Pancreas (tissue), 10 donors: Measurements from ENCODE around the gene PAX2. TPM values are rescaled to one million over a fixed set of nuclear protein-coding genes. Genes with fewer than 3 reads are reported as not detected.
A peak's percentile ranks its signal among the peaks of the same experiment; 100 is the strongest.

Experiments
- ATAC-seq, 4 donors: fragments of 200-7000 bp; cut with Tn5 transposase; one replicate each; pipeline versions ENCODE4 v1.8.0 to v1.9.1; 2020; ENCODE audit warnings: mild to moderate bottlenecking in 4 of 4, moderate library complexity in 4 of 4
- DNase-seq, 6 donors: peaks; one replicate each; pipeline ENCODE4 v3.0.0-alpha.2; 2020
- FAIRE-seq: peaks from 2 replicates; lab custom pipeline; 2012; peaks lifted over from hg19 to GRCh38; lab: Jason Lieb, UNC
- H3K27ac ChIP-seq, 4 donors: fragments of 200-600 bp; sonication (generic); 1 replicate in 3 of 4; 2 replicates in 1 of 4; pipeline versions ENCODE4 v1.5.0 to v1.8.0; 2020
- H3K27me3 ChIP-seq, 4 donors: fragments of 200-600 bp; one replicate each; pipeline ENCODE4 v1.8.0; 2021
- H3K36me3 ChIP-seq, 3 donors: fragments of 200-600 bp; sonication (generic) in 1 of 3; one replicate each; pipeline versions ENCODE4 v1.5.0 to v1.8.0; 2020 to 2021
- H3K4me1 ChIP-seq, 3 donors: fragments of 200-600 bp; one replicate each; pipeline ENCODE4 v1.8.0; 2021
- H3K4me3 ChIP-seq, 4 donors: fragments of 200-600 bp; sonication (generic) in 2 of 4; one replicate each; pipeline versions ENCODE4 v1.5.0 to v1.8.0; 2020 to 2021
- H3K9me3 ChIP-seq, 4 donors: fragments of 200-600 bp; one replicate each; pipeline ENCODE4 v1.8.0; 2021
- WGBS, 2 donors: extraction: QIAGEN DNeasy Blood & Tissue Kit; methylation state at CpG; one replicate each; pipeline ENCODE4 v1.1.7; 2013; 5-methylcytosine and 5-hydroxymethylcytosine counted together
- intact Hi-C, 3 donors: fragments of 100-400 bp; cut with DNase I; formaldehyde crosslinking; loops; one replicate each; pipeline versions ENCODE4 v1.11.1 to v1.14.2; 2022
- polyA plus RNA-seq, 2 donors: library from polyadenylated mRNA; stranded (reverse); fragments of 200-250 nt; gene quantifications; one replicate each; pipeline ENCODE4 v1.2.3, GENCODE V29; 2013
- total RNA-seq, 6 donors: library from RNA; stranded (reverse); fragmentation: NEBNext Ultra II Directional in 4 of 6; extraction: Animal tissue kit (Norgen Biotek cat#: 25700) in 4 of 6; gene quantifications; one replicate each; pipeline versions ENCODE4 v1.2.1 to v1.2.4, GENCODE V29; 2021 to 2023
- TF ChIP-seq, protein P1 (sequence below), 4 donors: fragments of 200-600 bp; sonication (generic) in 3 of 4; IDR thresholded peaks; one replicate each; pipeline versions ENCODE4 v1.5.0 to v1.8.0; 2021; ENCODE audit warnings: antibody characterized with exemption in 4 of 4
- donor health status: healthy with polysubstance abuse.
- donor health status: DM: no; HTN: no; CAD: no; lungs with moderate emphysema.
- donor health status: DM: no; HTN: no; CAD: no.
- donor health status: control.
- donor health status: control.
- donor health status: Bipolar disorder and iron deficiency.
- donor health status: DM: yes; HTN: yes; CAD: no.
- donor health status: DM: no; HTN: no; CAD: no.
- donor health status: DM: no; HTN: no; CAD: no.
- donor health status: DM: yes; HTN: yes; CAD: no.

The PAX2 gene
- total and polyA plus RNA-seq, 8 donors = 0.07 to 0.49 (median 0.26) TPM

DNA sequence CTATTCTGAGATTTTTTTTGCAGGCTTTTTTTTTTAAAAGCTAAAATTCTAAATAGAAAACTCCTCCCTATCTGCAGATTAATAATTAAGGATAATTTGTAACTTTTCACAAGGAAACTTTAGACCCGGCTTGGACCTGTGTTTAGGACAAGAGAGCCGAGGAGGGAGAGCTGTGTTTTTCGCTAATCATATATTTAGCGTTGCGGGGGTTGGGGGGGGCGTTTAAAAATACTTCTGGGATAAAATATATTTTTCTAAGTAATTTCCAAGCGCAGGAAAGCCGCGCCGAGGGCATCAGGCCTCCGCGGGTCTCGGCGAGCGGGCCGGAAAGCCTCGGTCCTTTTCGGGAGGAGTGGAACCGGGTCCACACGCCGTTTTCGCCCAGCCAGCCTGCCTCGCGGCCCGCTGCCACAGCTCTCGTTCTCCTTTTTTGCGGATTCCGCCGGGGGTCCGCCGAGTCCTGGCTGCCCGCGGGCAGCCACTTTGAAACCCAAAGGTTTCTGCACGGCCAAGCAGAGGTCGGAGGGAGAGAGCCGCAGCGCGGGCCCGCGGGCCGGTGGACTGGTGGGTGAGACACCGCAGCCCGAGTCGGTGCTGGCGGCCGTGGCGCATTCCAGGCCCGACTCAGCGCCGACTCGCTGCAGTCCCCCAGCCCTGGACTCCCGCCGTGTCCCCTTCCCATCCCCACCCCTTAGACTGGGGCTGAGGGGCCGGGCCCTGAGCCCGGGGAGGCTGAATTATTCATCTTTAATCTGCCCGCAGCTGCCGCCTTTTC lies 2.3 kb downstream of the PAX2 start:
- Histone ChIP-seq H3K4me1 (peaks cover 0 to 25% (median 0%) of the 10 kb centered on the region in 3 donors), H3K27me3 (peaks cover 0 to 51% (median 10%) of the 10 kb centered on the region in 4 donors), H3K4me3 (peak overlapping the region in 2 of 4 donors; percentile 8 to 30), H3K27ac (no peak overlapping the region), H3K36me3 (no peaks in the 10 kb centered on the region), H3K9me3 (no peaks in the 10 kb centered on the region)
- TF ChIP-seq, protein P1, sequence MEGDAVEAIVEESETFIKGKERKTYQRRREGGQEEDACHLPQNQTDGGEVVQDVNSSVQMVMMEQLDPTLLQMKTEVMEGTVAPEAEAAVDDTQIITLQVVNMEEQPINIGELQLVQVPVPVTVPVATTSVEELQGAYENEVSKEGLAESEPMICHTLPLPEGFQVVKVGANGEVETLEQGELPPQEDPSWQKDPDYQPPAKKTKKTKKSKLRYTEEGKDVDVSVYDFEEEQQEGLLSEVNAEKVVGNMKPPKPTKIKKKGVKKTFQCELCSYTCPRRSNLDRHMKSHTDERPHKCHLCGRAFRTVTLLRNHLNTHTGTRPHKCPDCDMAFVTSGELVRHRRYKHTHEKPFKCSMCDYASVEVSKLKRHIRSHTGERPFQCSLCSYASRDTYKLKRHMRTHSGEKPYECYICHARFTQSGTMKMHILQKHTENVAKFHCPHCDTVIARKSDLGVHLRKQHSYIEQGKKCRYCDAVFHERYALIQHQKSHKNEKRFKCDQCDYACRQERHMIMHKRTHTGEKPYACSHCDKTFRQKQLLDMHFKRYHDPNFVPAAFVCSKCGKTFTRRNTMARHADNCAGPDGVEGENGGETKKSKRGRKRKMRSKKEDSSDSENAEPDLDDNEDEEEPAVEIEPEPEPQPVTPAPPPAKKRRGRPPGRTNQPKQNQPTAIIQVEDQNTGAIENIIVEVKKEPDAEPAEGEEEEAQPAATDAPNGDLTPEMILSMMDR (IDR thresholded peaks at IDR 0.05) = no peak
- DNase-seq (no peak), FAIRE-seq (no peak), ATAC-seq (peak in 2 of 4 donors; percentile 16 to 31)
- WGBS, 2 donors = 6 to 7% methylated on average over 56 to 57 of the region's 57 CpGs
- intact Hi-C loops = loop anchor here in 1 of 3 donors (10.0 kb wide), 1 partner anchor 183 kb away; no protein-coding TSS in a partner anchor

DNA sequence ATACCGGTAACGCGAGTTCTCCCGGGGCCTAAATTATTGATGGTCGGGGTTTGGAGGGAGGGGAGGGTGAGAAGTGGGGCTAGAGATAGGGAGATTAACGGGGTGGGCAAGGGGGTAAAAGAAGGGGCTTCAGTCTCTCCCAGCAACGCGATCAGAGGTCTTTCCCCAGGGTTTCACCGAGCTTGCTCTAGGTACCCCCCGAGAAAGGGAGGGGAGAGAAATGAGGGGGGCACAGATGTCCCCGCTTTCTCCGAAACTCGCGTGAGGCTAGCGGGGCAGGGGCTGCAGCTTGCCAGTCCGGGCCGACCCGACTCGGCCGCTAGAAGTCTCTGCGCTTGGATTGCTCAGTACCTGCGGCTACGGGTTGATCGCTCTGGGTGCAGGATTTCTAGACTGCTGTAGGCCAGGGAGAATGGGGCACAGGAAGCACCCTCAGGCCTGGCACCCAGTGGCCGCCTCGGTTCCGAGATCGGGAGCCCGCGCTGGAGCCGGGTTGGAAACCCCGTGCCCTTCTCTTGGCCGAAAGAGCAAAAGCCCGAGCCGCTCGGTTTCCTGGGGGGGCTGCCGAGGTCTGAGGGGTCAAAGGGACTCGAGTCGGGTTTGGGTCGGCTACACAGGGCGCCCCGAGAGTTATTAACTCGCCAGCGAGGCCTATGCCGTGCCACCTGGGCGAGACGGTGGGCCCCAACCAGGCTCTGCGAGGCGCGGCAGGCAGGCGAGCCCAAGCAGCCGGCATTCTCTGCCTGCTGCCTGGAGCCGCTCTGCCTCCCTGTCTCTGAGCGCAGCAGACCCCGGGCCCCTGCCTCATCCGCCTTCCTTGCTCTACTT lies 3.1 kb downstream of the PAX2 start:
- Histone ChIP-seq H3K9me3 (no peaks in the 10 kb centered on the region), H3K27ac (no peak overlapping the region), H3K36me3 (no peaks in the 10 kb centered on the region), H3K27me3 (peaks cover 0 to 49% (median 10%) of the 10 kb centered on the region in 4 donors), H3K4me3 (peak overlapping the region in 2 of 4 donors; percentile 20 to 30), H3K4me1 (peaks cover 0 to 25% (median 0%) of the 10 kb centered on the region in 3 donors)
- intact Hi-C loops = loop anchor here in 1 of 3 donors (10.0 kb wide), 1 partner anchor 184 kb away; no protein-coding TSS in a partner anchor
- ATAC-seq (peak in 3 of 4 donors; percentile 34 to 47 (median 44)), FAIRE-seq (no peak), DNase-seq (no peak)
- 1 to 4% methylated on average over 56 of the region's 56 CpGs for WGBS, 2 donors
- TF ChIP-seq, protein P1 (IDR thresholded peaks at IDR 0.05) = no peak

DNA sequence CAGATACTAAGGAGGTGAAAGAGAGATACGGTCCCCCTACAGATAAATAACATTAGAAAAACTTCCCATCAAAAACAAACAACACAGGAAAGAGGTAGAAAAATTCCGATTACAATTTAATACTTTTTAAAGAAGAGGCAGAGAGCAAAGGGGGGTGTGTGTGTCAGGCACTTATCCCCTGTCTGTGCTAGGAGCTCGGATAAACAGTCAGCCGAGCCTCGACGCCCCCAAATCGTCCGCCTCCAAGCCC lies 3.6 kb downstream of the PAX2 start:
- H3K9me3 ChIP-seq = no peaks in the 10 kb centered on the region
- intact Hi-C loops = loop anchor here in 1 of 3 donors (10.0 kb wide), 1 partner anchor 184 kb away; no protein-coding TSS in a partner anchor
- 8 to 9% methylated on average over 8 of the region's 8 CpGs for WGBS, 2 donors
- TF ChIP-seq, protein P1 (IDR thresholded peaks at IDR 0.05) = no peak
- FAIRE-seq (no peak), DNase-seq (no peak), ATAC-seq (no peak)
- peaks cover 0 to 47% (median 10%) of the 10 kb centered on the region in 4 donors for H3K27me3 ChIP-seq
- no peaks in the 10 kb centered on the region for H3K36me3 ChIP-seq
- H3K4me1 ChIP-seq = peaks cover 0 to 25% (median 0%) of the 10 kb centered on the region in 3 donors
- no peak overlapping the region for H3K4me3 ChIP-seq
- H3K27ac ChIP-seq = no peak overlapping the region

DNA sequence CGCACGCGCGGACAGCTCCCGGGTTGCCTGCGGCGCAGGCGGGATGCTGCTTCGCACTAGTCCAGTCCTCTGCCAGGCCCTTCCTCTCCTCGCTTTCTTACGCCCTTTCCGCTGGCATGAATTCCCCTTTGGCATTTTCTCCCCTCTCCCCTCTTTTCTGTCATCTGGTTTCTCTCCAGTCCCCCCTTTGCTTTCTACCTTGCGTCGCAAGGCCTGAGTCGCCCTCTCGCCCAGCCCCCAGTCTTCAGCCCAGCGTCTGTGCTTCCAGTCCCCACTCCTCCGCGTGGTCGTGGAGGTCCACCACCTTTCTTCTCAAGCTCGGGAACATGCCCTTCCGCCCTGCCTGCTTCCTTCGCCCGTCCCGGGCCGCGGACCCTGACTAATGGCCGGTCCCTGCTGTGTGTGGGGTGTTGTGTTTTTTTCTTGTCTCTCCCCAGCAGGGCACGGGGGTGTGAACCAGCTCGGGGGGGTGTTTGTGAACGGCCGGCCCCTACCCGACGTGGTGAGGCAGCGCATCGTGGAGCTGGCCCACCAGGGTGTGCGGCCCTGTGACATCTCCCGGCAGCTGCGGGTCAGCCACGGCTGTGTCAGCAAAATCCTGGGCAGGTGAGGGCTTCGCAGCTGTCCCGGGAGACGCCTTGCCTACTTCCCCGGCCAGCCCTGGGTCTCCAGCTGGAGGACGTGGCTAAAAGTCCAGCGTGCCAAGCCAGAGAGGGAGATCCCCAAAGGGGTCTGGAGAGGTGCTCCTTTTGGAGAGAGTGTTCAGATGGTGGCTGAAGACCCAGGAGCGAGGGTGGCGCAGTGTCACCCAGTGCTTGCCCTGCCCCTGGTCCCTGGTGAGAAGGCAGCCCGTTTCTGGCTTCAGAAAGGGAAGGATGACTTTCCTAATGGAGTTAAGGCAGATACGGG lies 4.2 kb downstream of the PAX2 start:
- peaks cover 0 to 41% (median 10%) of the 10 kb centered on the region in 4 donors for H3K27me3 ChIP-seq
- FAIRE-seq (no peak), DNase-seq (no peak), ATAC-seq (no peak)
- H3K9me3 ChIP-seq = no peaks in the 10 kb centered on the region
- TF ChIP-seq, protein P1 (IDR thresholded peaks at IDR 0.05) = no peak
- no peak overlapping the region for H3K4me3 ChIP-seq
- WGBS, 2 donors = 7 to 9% methylated on average over 47 to 50 of the region's 50 CpGs
- no peak overlapping the region for H3K27ac ChIP-seq
- no peaks in the 10 kb centered on the region for H3K36me3 ChIP-seq
- H3K4me1 ChIP-seq = peaks cover 0 to 19% (median 0%) of the 10 kb centered on the region in 3 donors
- intact Hi-C loops = loop anchor here in 1 of 3 donors (10.0 kb wide), 1 partner anchor 185 kb away; no protein-coding TSS in a partner anchor
